HG03558 (cell line): Measurements from ENCODE around the gene TENT5A.
"Not testable (repeated sequence)": the region's sequence is repeated elsewhere in the genome, so short reads cannot be mapped to it uniquely, and the experiment has no call there.

Source experiments
- ATAC-seq: cut with Tn5 transposase; IDR thresholded peaks from one replicate; pipeline ENCODE4 v1.9.1; 2021; ENCODE audit warnings: moderate number of reproducible peaks; ENCODE audit not compliant: unreplicated experiment; ENCODE audit errors: extremely low read depth

Gene TENT5A

GRCh38 chr6:81752921-81753710 lies 635 bp upstream of the TENT5A start:
- ATAC-seq, result peak; percentile 32

- no peak for ATAC-seq
Observed at GRCh38 chr6:81751388-81752083, 945 bp downstream of the TENT5A start.

- no peak for ATAC-seq
Observed at GRCh38 chr6:81750681-81751387, 1.6 kb downstream of the TENT5A start.

GRCh38 chr6:81750200-81750599 lies 2.3 kb downstream of the TENT5A start:
- no peak for ATAC-seq

GRCh38 chr6:81749707-81750106 lies 2.8 kb downstream of the TENT5A start:
- no peak for ATAC-seq

- ATAC-seq, result no peak
Observed at GRCh38 chr6:81748994-81749393, 3.5 kb downstream of the TENT5A start.

GRCh38 chr6:81747327-81747726 lies 5.2 kb downstream of the TENT5A start:
- no peak for ATAC-seq

GRCh38 chr6:81744131-81744530 lies 8.3 kb downstream of the TENT5A start:
- ATAC-seq, result no peak

GRCh38 chr6:81743649-81744048 lies 8.8 kb downstream of the TENT5A start:
- ATAC-seq, result no peak

- ATAC-seq, result no peak
Observed at GRCh38 chr6:81741689-81742088, 10.8 kb downstream of the TENT5A start.

GRCh38 chr6:81740591-81740990 lies 11.9 kb downstream of the TENT5A start:
- ATAC-seq, result not testable (repeated sequence)

GRCh38 chr6:81739230-81740195 lies 13.0 kb downstream of the TENT5A start:
- no peak for ATAC-seq

GRCh38 chr6:81736428-81736827 lies 16.1 kb downstream of the TENT5A start:
- no peak for ATAC-seq

GRCh38 chr6:81735756-81736380 lies 16.6 kb downstream of the TENT5A start:
- ATAC-seq, result no peak

- ATAC-seq, result no peak
Observed at GRCh38 chr6:81734500-81735150, 17.9 kb downstream of the TENT5A start.

GRCh38 chr6:81734081-81734480 lies 18.4 kb downstream of the TENT5A start:
- ATAC-seq, result no peak

- no peak for ATAC-seq
Observed at GRCh38 chr6:81731814-81732213, 20.7 kb downstream of the TENT5A start.

GRCh38 chr6:81727876-81728517 lies 24.5 kb downstream of the TENT5A start:
- ATAC-seq, result no peak

GRCh38 chr6:81725127-81725526 lies 27.4 kb downstream of the TENT5A start:
- ATAC-seq, result no peak
